Inflammatory macrophage (primary cell): ENCODE data around the gene ABHD16A.

Experiments used
- DNase-seq, 2 donors: peaks; one replicate each; pipeline ENCODE4 v3.0.0-alpha.2; 2020 to 2022

ABHD16A gene

DNA sequence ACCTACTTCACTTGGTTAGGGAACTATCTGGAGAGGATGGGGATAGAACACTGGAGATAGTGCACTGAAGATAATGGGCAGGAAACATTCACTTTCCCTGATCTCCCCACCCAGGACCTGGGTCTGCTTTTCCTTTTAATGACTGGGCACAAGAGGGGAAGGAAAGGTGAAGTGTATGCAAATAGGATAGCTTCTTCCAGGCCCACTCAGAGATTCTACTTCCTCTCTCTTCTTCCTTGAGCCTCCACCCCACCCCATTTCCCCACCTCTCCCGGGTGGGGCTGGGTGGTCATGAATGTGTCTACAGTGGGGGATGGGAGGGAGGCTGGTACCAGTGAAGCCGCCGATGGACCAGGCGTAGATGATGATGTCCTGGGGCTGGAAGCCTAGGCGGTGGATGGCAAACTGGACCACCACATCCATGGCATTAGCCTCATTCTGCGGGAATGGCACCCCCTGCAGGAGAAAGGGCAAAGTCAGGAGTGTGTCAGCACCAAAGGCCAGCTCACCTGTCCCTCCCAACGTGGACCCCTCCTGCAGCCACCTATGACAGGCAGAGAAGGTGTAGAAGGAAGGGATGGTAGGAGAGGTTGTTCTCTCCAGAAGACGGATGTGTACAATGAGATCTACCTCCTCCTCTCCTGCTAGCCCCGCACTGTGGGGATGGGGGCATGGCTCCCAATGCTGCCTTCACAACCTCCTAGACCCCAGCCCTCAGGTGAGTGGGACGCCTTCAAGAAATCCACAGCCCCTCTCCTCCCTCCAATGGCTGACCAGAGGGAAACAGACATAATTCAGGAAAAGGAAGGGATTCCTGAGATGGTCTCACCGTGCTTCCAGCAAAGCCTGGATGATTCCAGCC is 13.6 kb downstream of the ABHD16A start:
- DNase-seq = no peak

- DNase-seq = no peak
Measured at GRCh38 chr6:31687860-31688693, 15.0 kb downstream of the ABHD16A start.

DNA sequence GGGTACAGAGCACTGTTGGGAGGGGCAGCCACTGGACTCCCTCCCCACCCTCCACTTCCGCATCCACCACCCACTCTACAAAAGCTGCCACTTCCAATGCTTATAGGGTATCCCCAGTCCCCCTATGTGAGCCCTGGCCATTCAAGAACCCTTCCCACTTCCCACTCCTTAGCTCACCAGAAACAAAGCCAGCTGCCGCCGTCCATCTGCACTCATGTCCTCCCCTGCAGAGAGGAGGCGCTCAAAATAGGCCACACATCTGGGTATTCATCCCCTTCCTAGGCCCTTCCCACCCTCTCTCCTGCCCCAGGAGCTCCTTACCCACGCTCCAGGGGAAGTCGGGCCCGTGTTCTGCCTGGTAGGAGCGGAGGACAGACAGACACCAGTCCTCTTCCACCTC is 15.8 kb downstream of the ABHD16A start:
- no peak for DNase-seq

DNA sequence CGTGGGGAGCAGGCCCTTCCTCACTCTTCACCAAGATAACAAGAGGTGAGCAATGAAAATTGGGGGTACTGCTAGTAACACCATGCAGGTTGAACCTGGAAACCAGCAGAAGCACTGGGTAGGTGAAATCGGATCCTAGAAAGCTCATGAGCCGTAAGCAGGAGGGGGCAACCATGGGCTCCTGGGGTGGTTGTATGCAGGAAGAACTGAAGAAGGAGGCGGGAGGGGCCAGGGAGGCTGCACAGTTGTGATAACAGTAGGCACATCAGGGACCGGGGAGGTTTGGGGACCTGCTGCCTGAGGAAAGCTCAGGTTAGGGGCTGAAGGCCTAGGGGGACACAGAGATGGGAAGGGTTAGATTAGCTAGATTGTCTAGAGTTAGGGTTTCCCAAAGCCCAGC is 16.6 kb downstream of the ABHD16A start:
- no peak for DNase-seq

- DNase-seq = no peak
Measured at GRCh38 chr6:31683591-31683990, 19.5 kb downstream of the ABHD16A start.

DNA sequence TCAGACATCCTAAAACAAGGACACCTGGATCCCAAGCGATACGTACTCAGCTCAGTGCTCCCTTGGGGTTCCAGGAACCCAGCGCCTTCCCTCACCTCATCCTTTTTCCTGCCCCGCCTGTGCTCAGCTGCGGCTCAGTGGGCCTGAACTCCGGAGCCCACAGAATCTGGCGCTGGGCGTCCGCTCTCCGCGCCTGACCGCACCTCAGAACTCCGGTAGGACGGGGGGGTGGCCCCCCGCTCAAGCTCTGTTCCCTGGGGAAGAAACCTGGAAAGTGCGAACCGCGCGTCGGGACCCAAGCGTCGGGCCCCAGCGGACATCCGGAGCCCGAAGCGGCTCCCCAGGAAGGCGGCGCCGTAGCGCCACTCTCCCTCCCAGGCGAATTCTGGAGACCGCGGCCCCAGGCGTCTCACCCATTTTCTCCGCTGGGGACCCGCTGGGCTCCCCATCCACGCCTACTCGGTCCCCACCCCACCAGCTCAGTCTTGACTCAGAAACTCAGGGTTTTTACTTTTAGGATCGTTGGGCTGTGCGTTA is 21.9 kb downstream of the ABHD16A start:
- peak; percentile 40 to 47 for DNase-seq

DNA sequence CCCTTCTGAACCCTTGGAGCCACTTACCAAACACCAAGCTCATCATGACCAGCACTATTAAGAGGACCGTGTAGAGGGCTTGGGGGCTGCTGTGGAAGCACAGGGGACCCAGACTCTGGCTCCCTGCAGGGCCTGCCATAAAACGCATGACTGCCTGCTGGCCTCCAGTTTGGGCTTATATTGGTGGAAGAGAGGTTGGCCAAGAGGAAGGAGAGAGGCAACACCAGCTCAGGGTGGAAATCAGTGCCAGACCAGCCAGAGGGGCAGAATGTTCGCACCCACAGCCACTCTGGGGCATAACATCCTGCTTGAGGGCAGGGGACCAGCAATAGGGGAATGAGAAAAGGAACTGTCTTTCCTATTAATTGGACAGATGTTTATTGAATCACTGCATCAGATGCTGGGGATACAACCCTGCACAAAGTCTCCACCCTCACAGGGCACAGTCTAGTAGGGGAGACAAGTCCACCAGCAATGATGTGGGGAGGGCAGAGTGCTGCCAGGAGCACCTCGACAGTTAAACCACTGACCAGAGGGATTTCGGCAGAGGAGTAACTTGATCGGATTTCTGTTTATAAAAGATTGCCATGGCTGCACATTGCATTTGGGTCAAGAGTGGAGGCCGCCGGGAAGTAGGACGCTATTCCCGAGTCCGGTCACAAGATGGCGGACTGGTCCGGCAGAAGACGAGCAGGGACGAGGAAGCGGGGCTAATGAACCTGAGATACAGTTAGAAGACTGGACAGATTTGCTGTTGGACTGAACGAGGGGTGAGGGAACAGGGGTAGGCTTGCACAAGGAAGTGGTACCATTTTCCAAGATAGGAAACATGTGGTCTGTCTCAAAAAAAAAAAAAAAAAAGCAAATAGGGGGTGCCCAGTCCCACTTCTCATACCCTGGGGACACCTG is 22.6 kb downstream of the ABHD16A start, which contains the start of gene LY6G5C:
Gene LY6G5C (minus strand): TSS at position 842 of the 909 bp plus-strand sequence. CDS start 694 bp downstream, at position 148.
- DNase-seq = peak; percentile 73 to 77

- DNase-seq = no peak
Measured at GRCh38 chr6:31677955-31678354, 25.2 kb downstream of the ABHD16A start.

- no peak for DNase-seq
Measured at GRCh38 chr6:31676904-31677303, 26.2 kb downstream of the ABHD16A start.

GRCh38 chr6:31676322-31676903 is 26.7 kb downstream of the ABHD16A start:
- no peak for DNase-seq

DNA sequence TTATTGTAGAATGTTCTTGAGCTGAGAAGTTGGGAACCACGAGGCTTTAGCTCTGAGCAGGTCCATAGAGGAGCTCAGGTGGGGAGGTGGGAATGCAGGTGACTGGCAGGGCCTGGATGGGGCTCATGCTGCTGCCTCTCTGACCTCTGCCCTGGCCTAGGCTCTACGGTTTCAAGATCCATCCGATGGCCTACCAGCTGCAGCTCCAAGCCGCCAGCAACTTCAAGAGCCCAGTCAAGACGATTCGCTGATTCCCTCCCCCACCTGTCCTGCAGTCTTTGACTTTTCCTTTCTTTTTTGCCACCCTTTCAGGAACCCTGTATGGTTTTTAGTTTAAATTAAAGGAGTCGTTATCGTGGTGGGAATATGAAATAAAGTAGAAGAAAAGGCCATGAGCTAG is 33.4 kb downstream of the ABHD16A start, which contains the start of gene LY6G5B:
Gene LY6G5B (plus strand): TSS at position 301 of the 400 bp plus-strand sequence. CDS start 975 bp downstream, outside the sequence.
- DNase-seq = no peak

- peak; percentile 71 to 83 for DNase-seq
Measured at GRCh38 chr6:31666337-31666965, 36.7 kb downstream of the ABHD16A start.

- peak; percentile 98 to 99 for DNase-seq
Measured at GRCh38 chr6:31665501-31666336, 37.4 kb downstream of the ABHD16A start, which contains the start of gene CSNK2B. Gene CSNK2B, plus strand, starts transcription at chr6:31666080. Its CDS starts 752 bp downstream, at chr6:31666832.

- DNase-seq = peak; percentile 95 to 97
Measured at GRCh38 chr6:31664790-31665500, 38.2 kb downstream of the ABHD16A start, which contains the start of gene GPANK1. Gene GPANK1, minus strand, starts transcription at chr6:31664997. Its CDS starts 519 bp downstream, at chr6:31664478.

GRCh38 chr6:31663961-31664789 is 38.9 kb downstream of the ABHD16A start:
- DNase-seq = no peak

DNA sequence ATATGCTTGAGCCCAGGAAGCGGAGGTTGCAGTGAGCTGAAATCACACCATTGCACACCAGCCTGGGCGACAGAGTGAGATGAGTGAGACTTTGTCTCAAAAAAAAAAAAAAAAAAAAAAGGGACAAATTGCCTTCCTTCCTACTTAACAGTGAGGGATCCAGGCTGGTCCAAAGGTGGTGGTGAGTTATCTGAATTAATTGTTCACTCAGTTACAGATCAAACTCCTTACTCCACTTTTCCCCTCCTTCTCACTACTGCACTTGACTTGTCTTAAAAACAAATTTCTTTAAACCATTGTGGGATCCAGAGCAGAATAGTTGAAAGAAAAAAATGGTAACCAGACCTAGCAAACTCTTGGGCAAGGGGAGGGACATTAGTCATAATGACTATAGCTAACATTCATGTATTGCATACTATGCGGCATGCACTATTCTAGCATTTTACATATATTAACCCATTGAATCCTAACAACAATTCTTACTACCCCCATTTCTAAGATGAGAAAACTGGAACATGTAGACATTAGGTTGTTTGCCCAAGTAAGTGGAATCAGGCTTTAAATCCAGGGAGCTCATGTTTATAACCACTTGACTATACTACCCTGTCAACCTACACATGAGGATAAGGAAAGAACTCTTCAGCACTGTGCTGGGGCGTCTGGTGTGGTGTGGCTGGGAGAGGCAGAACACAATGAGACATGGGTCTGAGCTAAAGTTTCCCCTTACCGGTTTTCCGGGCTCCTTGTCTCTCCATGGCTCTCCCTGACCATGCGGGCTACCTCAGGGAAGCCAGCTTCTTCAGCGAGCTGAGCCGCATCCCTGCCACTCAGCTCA is 39.8 kb downstream of the ABHD16A start:
- peak; percentile 26 to 29 for DNase-seq

GRCh38 chr6:31662124-31662723 is 40.9 kb downstream of the ABHD16A start:
- DNase-seq = peak in 1 of 2 donors; percentile 26
